ENCODE results near the gene GET4.

- no peak for TF ChIP-seq CTCF (optimal IDR thresholded peaks at IDR 0.05 in 1 of 3, IDR thresholded peaks at IDR 0.05 in 1 of 3, conservative IDR thresholded peaks at IDR 0.05 in 1 of 3; ENCODE audit: extremely low read depth in 1 of 3, insufficient read depth in 2 of 3, low read length in 3 of 3)
- TF ChIP-seq EZH2 (IDR thresholded peaks at IDR 0.05; ENCODE audit: low read length) = no peak
Observed at GRCh38 chr7:854118-854775, 22.1 kb upstream of the GET4 start.
